Smooth muscle cell of bladder (primary cell): ENCODE results near the gene ZFR. TPM values are rescaled to one million over a fixed set of nuclear protein-coding genes. Genes with fewer than 3 reads are reported as not detected.

Experiments used
- total RNA-seq: library from RNA; depleted of rRNA; stranded (reverse); fragments of >200 nt; gene quantifications from 2 replicates; pipeline ENCODE4 v1.2.3, GENCODE V29; 2014

The ZFR gene
- 71.0 and 71.6 TPM in 2 replicates for total RNA-seq

GRCh38 chr5:32444431-32445286 is at the start of gene ZFR:
ZFR (minus strand) TSS chr5:32444740; CDS start chr5:32444658, 82 bp downstream.

GRCh38 chr5:32312595-32313332 is 131.8 kb downstream of the ZFR start, which contains the start of gene MTMR12:
MTMR12 (minus strand) TSS chr5:32312939; CDS start chr5:32312838, 101 bp downstream.

Other genes starting within 250 kb of the ZFR start
- gene MTMR12, start 131.8 kb downstream of the ZFR start, total RNA-seq: 9.8 and 11.2 TPM in 2 replicates
- 98.6 and 161 TPM in 2 replicates for gene SUB1, start 140.8 kb upstream of the ZFR start, total RNA-seq